ENCODE data around the gene FTO.

DNA sequence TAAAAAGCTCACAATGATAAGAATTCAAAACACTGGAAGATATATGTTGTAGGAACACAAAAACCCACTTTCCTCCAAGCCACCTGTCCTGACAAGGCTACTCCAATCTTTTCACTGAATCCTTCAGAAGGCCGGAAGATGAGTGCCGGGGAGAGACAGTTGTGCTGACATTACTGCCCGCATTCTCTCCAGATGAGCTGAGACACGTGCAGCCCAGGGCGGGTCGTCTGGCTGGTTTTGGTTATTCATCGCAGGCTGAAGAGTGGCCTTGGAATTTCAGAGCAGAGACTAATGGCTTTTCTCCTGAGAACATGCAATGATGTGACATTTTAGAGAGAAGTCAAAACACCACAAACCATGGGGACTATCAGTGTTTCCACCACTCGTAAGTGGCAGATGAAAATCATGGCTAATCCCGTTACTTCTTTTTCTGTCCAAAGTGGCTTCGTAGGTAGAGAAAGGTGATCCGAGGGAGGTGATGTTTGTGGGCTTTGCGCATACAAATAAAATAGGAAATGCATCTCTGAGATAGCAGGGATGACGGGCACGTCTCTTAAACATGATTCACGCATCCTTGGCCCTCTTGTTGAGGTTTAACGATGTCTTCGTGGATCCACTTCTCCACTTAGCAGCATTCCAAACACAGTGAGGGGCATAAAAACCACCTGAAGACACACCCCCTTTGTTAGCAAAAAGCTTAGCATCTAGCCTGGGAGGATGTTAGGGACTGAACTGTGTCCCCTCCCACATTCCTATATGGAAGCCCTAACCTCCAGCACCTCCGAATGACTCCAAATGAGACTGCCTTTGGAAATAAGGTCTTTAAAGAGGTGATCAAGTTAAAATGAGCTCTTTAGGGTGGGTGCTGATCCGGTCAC, 448.6 kb downstream of the FTO start:
- TF ChIP-seq, protein P1, sequence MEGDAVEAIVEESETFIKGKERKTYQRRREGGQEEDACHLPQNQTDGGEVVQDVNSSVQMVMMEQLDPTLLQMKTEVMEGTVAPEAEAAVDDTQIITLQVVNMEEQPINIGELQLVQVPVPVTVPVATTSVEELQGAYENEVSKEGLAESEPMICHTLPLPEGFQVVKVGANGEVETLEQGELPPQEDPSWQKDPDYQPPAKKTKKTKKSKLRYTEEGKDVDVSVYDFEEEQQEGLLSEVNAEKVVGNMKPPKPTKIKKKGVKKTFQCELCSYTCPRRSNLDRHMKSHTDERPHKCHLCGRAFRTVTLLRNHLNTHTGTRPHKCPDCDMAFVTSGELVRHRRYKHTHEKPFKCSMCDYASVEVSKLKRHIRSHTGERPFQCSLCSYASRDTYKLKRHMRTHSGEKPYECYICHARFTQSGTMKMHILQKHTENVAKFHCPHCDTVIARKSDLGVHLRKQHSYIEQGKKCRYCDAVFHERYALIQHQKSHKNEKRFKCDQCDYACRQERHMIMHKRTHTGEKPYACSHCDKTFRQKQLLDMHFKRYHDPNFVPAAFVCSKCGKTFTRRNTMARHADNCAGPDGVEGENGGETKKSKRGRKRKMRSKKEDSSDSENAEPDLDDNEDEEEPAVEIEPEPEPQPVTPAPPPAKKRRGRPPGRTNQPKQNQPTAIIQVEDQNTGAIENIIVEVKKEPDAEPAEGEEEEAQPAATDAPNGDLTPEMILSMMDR (IDR thresholded peaks at IDR 0.05): no peak
- TF ChIP-seq EZH2phosphoT487 (IDR thresholded peaks at IDR 0.05) (no peak), EZH2 (IDR thresholded peaks at IDR 0.05) (no peak)
